WERI-Rb-1 (cell line): ENCODE measurements around the gene ZNF787.

ENCODE experiments used
- DNase-seq: peaks from one replicate; pipeline ENCODE4 v3.0.0-alpha.2; 2020
- H3K27ac ChIP-seq: fragments of 250-450 bp; sonication (Bioruptor Pico); 2 replicates; pipeline ENCODE4 v1.5.1; 2020; ENCODE audit warnings: mild to moderate bottlenecking, moderate library complexity
- H3K27me3 ChIP-seq: fragments of 250-450 bp; sonication (Bioruptor Pico); 2 replicates; pipeline ENCODE4 v1.5.1; 2021; ENCODE audit warnings: mild to moderate bottlenecking, low read depth, moderate library complexity; ENCODE audit not compliant: insufficient read depth, severe bottlenecking
- H3K36me3 ChIP-seq: fragments of 250-450 bp; sonication (Bioruptor Pico); 2 replicates; pipeline ENCODE4 v1.5.1; 2020; ENCODE audit warnings: mild to moderate bottlenecking, moderate library complexity
- H3K4me3 ChIP-seq: 2 replicates; pipeline ENCODE4 v1.5.1; 2011; ENCODE audit warnings: low read depth, mild to moderate bottlenecking, control low read depth, low read length
- H3K9me3 ChIP-seq: fragments of 250-450 bp; sonication (Bioruptor Pico); 2 replicates; pipeline ENCODE4 v1.5.1; 2021; ENCODE audit warnings: mild to moderate bottlenecking, moderate library complexity; ENCODE audit not compliant: severe bottlenecking
- TF ChIP-seq, protein P1 (sequence below): IDR thresholded peaks from 2 replicates; pipeline ENCODE4 v1.5.1; 2011; ENCODE audit warnings: low read depth, mild to moderate bottlenecking, control low read depth, inconsistent platforms, low read length

Gene ZNF787

DNA sequence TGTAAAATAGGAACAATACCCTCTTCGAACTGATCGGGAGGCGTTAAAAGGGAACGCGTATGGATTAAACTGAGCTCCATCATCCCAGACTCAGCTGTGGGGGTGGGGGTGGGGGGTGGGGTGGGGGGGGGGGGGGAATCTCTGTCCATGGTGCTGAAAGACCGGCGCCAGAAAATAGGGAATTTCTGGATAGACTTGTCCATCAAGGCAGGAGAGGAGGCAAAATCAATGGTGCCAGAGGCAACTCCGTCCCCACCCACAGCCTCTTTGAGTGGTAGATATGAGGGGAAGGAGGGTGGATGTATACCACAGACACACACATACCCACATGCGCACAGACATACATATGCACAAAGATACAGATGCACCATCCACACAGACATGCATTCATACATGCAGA lies 37.4 kb downstream of the ZNF787 start:
- H3K27ac ChIP-seq: no peak overlapping the region
- no peaks in the 10 kb centered on the region for H3K9me3 ChIP-seq
- peaks cover 5% of the 10 kb centered on the region for H3K36me3 ChIP-seq
- DNase-seq: no peak
- H3K27me3 ChIP-seq: no peaks in the 10 kb centered on the region
- no peak overlapping the region for H3K4me3 ChIP-seq
- TF ChIP-seq, protein P1, sequence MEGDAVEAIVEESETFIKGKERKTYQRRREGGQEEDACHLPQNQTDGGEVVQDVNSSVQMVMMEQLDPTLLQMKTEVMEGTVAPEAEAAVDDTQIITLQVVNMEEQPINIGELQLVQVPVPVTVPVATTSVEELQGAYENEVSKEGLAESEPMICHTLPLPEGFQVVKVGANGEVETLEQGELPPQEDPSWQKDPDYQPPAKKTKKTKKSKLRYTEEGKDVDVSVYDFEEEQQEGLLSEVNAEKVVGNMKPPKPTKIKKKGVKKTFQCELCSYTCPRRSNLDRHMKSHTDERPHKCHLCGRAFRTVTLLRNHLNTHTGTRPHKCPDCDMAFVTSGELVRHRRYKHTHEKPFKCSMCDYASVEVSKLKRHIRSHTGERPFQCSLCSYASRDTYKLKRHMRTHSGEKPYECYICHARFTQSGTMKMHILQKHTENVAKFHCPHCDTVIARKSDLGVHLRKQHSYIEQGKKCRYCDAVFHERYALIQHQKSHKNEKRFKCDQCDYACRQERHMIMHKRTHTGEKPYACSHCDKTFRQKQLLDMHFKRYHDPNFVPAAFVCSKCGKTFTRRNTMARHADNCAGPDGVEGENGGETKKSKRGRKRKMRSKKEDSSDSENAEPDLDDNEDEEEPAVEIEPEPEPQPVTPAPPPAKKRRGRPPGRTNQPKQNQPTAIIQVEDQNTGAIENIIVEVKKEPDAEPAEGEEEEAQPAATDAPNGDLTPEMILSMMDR: no peak

DNA sequence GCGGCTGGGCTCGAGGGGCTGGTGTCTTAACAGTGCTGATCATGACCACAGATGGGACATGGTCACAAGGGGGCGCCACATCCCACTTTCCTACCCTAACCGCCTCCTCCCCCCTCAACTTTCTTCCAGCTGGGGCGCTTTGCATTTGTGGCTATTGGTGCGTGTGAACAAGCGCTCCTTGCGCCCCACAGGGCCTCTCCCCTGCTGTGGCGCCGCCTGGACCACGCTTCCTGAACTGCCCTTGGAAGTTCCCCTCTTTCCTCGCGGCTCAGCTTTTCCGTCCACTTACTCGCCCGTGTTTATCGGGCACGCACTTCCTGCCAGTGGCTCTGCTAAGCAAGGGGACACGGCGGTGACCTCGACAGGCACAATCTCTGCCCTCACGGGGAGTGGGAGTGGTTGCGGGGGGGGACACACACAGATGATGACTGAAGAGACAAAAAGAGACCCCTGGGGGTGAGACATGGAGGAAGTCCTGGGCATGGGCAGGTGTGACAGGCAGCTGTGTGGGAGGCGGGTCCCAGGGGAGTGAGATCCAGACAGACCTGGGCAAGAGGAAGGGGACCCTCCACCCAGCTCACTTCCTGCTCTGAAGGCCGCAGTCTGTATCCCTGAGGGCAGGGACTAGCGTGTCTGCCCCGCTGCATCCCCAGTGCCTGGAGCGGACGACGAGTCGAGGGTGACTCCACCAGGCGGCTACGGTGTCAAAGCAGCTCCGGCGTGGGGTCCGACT lies 40.3 kb downstream of the ZNF787 start:
- TF ChIP-seq, protein P1: peak; percentile 70
- peak overlapping the region; percentile 48 for H3K4me3 ChIP-seq

GRCh38 chr19:56079609-56080008 lies 41.5 kb downstream of the ZNF787 start:
- no peak overlapping the region for H3K27ac ChIP-seq
- no peaks in the 10 kb centered on the region for H3K36me3 ChIP-seq
- no peaks in the 10 kb centered on the region for H3K27me3 ChIP-seq
- no peak for DNase-seq
- no peak overlapping the region for H3K4me3 ChIP-seq
- TF ChIP-seq, protein P1: no peak
- no peaks in the 10 kb centered on the region for H3K9me3 ChIP-seq

More for the DNA sequence above, 40.3 kb downstream of the ZNF787 start:
- Histone ChIP-seq H3K9me3 (no peaks in the 10 kb centered on the region), H3K27me3 (no peaks in the 10 kb centered on the region), H3K27ac (peak overlapping the region; percentile 41; the same call in 1 of the 2 replicates), H3K36me3 (peaks cover 5% of the 10 kb centered on the region)
- DNase-seq: peak; percentile 90

- peak; percentile 67 for DNase-seq
- H3K4me3 ChIP-seq: no peak overlapping the region
Observed at GRCh38 chr19:56076498-56076897, 44.6 kb downstream of the ZNF787 start.

GRCh38 chr19:56071151-56071550 lies 49.9 kb downstream of the ZNF787 start:
- Histone ChIP-seq H3K36me3 (no peaks in the 10 kb centered on the region), H3K4me3 (no peak overlapping the region), H3K27me3 (peaks cover 1% of the 10 kb centered on the region), H3K27ac (no peak overlapping the region), H3K9me3 (no peaks in the 10 kb centered on the region)
- DNase-seq: peak; percentile 23
- TF ChIP-seq, protein P1: peak; percentile 48

More at GRCh38 chr19:56076498-56076897, 44.6 kb downstream of the ZNF787 start:
- H3K27me3 ChIP-seq: no peaks in the 10 kb centered on the region
- H3K27ac ChIP-seq: no peak overlapping the region
- no peaks in the 10 kb centered on the region for H3K9me3 ChIP-seq
- TF ChIP-seq, protein P1: peak; percentile 66
- no peaks in the 10 kb centered on the region for H3K36me3 ChIP-seq
